Measurements from ENCODE around the gene PCNX1.

PCNX1 gene

GRCh38 chr14:71163050-71163841 is 256.0 kb downstream of the PCNX1 start:
- no peak overlapping the region for H3K4me3 ChIP-seq (replicated peaks; ENCODE audit: insufficient read depth, low read length)
- TF ChIP-seq REST (IDR thresholded peaks at IDR 0.05; ENCODE audit: insufficient replicate concordance, low read depth) (no peak), CTCF (IDR thresholded peaks at IDR 0.05; ENCODE audit: insufficient read depth, low read length) (no peak), POLR2AphosphoS5 (IDR thresholded peaks at IDR 0.05; ENCODE audit: low read depth) (no peak), GABPA (IDR thresholded peaks at IDR 0.05; ENCODE audit: low read depth) (no peak), SPI1 (IDR thresholded peaks at IDR 0.05; ENCODE audit: borderline replicate concordance, low read depth) (no peak)

GRCh38 chr14:71163842-71164629 is 256.8 kb downstream of the PCNX1 start:
- no peak for TF ChIP-seq REST (IDR thresholded peaks at IDR 0.05; ENCODE audit: insufficient replicate concordance, low read depth)
- no peak for TF ChIP-seq CTCF (IDR thresholded peaks at IDR 0.05; ENCODE audit: insufficient read depth, low read length)
- no peak for TF ChIP-seq POLR2AphosphoS5 (IDR thresholded peaks at IDR 0.05; ENCODE audit: low read depth)
- TF ChIP-seq SPI1 (IDR thresholded peaks at IDR 0.05; ENCODE audit: borderline replicate concordance, low read depth) = no peak
- no peak for TF ChIP-seq GABPA (IDR thresholded peaks at IDR 0.05; ENCODE audit: low read depth)
- Histone ChIP-seq H3K4me3 (replicated peaks; ENCODE audit: insufficient read depth, low read length) (no peak overlapping the region), H3K27me3 (ENCODE audit: insufficient read depth, poor library complexity, severe bottlenecking) (no peaks in the 10 kb centered on the region), H3K27ac (replicated peaks) (no peak overlapping the region)
- DNase-seq (ENCODE audit: low read depth in 1 of 2, low spot score in 1 of 2) = no peak

More at GRCh38 chr14:71163050-71163841, 256.0 kb downstream of the PCNX1 start:
- Histone ChIP-seq H3K27ac (replicated peaks) (no peak overlapping the region), H3K27me3 (ENCODE audit: insufficient read depth, poor library complexity, severe bottlenecking) (no peaks in the 10 kb centered on the region)
- DNase-seq (ENCODE audit: low read depth in 1 of 2, low spot score in 1 of 2) = no peak
